Testis (tissue), 2 donors: ENCODE measurements around the gene PAFAH1B1.

Experiments
- CTCF ChIP-seq, 3 experiments: fragments of 450-650 bp in 2 of 3; fragments of 200-600 bp in 1 of 3; sonication (generic) in 1 of 3; IDR thresholded peaks; one replicate each; pipeline ENCODE4 v1.5.1; 2016 to 2019; ENCODE audit warnings: antibody characterized with exemption in 3 of 3, mild to moderate bottlenecking in 2 of 3, moderate library complexity in 1 of 3
- POLR2A ChIP-seq: fragments of 450-650 bp; IDR thresholded peaks from one replicate; pipeline ENCODE4 v1.6.1; 2017; ENCODE audit warnings: antibody characterized with exemption, mild to moderate bottlenecking, moderate library complexity

GRCh38 chr17:2551928-2552327 is 41.5 kb upstream of the PAFAH1B1 start:
- TF ChIP-seq CTCF (IDR thresholded peaks at IDR 0.05) = no peak
- no peak for TF ChIP-seq POLR2A
